NCI-H1436 (cell line): Measurements from ENCODE around the gene UTS2R.
"Not testable (repeated sequence)": the region's sequence is repeated elsewhere in the genome, so short reads cannot be mapped to it uniquely, and the experiment has no call there.

Source experiments
- DNase-seq: peaks from one replicate; lab custom pipeline; 2025; lab: John Stamatoyannopoulos, UW

The UTS2R gene

GRCh38 chr17:82375359-82376041, 3.9 kb downstream of the UTS2R start:
- DNase-seq = no peak

GRCh38 chr17:82376042-82376730, 4.6 kb downstream of the UTS2R start:
- DNase-seq = no peak

DNA sequence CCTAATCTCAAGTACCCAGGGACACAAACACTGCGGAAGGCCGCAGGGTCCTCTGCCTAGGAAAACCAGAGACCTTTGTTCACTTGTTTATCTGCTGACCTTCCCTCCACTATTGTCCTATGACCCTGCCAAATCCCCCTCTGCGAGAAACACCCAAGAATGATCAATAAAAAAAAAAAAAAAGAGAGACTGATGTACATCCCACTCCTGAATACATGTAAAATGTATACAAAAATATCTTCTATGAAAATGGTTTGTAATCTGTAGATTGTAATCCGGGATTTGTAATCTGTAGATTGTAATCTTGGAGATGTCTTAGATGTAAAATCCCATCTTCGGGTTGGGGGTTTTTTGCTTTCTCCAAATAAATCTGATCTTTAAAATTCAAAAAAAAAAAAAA, 5.7 kb downstream of the UTS2R start:
- DNase-seq = not testable (repeated sequence)

GRCh38 chr17:82377924-82378740, 6.6 kb downstream of the UTS2R start:
- no peak for DNase-seq

DNA sequence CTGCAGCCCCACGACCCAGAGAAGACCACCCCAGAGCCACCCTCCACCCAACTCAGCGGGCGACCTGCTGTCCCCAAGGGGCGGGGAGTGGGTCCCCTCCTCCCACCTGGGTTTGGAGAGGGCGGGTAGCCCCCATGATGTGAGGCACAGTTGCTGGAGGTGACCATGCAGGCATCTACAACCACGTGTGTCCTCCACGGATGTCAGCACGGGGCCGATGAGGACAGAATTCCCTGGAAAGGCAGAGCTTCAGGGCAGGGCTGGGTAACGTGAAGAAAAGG, 7.1 kb downstream of the UTS2R start:
- no peak for DNase-seq

- DNase-seq = no peak
Measured at GRCh38 chr17:82380860-82381702, 9.5 kb downstream of the UTS2R start.

DNA sequence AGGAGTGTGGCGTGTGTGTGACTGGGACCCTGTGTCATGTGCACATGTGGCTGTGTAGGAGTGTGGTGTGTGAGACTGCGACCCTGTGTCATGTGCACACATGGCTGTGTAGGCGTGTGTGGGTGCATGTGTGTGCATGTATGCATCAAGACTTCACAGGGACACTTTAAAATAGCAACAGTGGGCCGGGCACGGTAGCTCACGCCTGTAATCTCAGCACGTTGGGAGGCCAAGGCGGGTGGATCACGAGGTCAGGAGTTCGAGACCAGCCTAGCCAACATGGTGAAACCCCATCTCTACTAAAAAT, 10.1 kb downstream of the UTS2R start:
- DNase-seq = not testable (repeated sequence)

GRCh38 chr17:82382220-82382932, 10.8 kb downstream of the UTS2R start:
- not testable (repeated sequence) for DNase-seq

DNA sequence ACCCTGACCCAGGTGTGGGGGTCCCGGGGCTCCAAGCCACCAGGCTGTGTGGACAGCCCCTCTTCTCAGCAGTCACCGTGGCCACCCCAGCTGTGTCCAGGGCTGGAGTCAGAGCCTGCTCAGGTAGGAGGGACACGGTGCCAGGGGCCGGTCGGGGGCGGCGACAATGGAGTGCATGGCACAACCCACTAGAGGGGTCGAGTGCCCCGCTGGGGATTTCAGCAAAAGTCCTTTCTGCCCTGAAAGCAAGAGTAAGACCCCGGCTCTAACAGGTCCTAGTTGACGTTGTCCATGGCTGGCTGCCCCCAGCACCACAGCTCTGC, 11.3 kb downstream of the UTS2R start:
- DNase-seq = no peak

DNA sequence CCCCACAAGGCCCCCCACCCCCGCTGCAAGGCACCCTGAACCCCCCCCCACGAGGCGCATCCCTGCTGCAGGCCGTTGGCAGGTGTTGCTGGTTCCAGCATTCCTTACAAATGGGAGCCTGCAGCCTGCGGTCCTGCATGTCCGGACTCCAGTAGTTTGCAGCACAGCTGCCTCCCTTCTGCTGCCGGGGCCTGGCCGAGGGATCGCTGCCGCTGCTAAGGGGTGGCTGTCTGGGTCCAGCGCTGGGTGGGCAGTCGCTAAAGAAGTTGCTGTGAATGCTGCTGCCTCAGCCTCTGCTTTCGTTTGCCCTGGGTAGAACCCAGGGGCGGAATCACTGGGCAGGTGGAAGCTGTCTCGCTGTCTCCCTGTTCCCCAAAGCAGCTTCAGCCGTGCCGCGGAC, 11.8 kb downstream of the UTS2R start:
- no peak for DNase-seq

DNA sequence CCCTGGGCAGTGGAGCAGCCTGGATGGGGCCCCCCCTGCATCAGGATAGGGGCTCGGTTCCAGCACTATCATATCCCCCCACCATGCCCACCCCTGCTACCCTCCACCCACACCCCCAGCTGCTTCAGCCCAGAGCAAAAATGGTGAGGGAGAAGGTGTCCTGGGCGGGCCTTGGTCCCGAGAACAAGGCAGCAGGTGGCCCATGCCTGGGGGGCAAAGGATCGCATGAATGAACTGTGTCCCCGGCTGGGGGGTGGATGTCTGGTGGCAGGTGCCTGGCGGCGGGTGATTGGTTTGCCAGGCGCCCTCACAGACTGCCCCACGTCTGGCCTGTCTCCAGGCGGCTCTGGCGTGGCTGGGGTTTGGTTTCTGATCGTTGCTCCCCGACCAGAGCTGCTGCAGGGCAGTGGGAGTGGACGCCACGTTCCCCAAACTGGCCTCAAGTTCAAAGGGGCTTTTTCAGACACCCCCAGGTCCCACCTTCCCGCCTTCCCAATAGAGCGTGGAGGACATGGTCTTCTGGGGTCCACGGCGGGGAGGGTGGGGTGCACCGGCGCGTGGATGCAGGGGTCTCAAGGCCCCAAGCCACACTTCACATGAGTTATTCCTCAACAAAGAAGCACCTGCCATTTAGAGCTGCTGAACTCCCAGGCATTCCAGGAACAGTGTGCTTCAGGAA, 12.6 kb downstream of the UTS2R start:
- DNase-seq = no peak

- DNase-seq = peak; percentile 57
Measured at GRCh38 chr17:82384730-82385481, 13.3 kb downstream of the UTS2R start.

DNA sequence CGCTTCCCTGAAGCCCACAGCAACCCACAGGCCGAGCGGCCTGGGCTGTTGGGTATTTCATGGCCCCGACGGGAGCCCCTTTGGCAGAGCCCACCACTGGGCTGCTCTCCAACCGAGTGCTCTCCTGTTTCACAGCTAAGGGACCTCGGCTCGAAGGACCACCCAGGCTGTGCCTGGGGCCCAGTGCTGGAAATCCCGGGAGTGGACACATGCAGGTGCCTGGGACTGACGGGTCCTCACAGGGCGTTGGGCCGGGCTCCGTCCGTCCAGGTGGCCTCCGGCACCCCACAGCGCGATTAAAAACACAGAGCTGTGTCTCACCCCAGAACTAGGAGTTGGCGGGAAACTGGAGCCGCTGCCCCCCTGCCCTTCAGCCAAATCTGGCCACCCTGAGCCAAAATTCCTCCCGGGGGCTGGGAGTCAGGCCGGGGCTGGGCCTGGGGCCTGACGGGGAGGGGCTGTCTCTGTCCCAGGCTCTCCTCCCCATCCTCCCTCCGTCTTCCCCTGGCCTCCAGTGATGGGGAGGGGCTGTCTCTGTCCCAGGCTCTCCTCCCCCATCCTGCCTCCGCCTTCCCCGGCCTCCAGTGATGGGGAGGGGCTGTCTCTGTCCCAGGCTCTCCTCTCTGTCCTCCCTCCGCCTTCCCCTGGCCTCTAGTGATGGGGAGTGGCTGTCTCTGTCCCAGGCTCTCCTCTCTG, 14.1 kb downstream of the UTS2R start:
- DNase-seq = no peak

DNA sequence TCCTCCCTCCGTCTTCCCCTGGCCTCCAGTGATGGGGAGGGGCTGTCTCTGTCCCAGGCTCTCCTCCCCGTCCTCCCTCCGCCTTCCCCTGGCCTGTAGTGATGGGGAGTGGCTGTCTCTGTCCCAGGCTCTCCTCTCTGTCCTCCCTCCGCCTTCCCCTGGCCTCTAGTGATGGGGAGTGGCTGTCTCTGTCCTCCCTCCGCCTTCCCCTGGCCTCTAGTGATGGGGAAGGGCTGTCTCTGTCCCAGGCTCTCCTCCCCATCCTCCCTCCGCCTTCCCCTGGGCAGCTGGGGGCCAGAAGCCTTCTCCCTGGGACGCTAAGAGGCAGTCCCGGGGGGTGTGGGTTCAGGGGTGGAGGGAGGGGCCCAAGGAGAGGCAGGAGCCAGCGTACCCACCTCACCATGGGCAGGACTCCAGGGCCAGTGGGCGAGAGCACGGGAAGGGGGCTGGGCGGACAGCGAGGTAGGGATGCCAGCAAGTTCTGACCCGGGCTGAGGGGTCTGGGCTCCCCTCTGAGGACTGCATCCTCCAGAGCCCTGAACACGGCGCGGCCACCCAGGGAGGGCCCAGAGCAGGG, 14.8 kb downstream of the UTS2R start:
- no peak for DNase-seq

DNA sequence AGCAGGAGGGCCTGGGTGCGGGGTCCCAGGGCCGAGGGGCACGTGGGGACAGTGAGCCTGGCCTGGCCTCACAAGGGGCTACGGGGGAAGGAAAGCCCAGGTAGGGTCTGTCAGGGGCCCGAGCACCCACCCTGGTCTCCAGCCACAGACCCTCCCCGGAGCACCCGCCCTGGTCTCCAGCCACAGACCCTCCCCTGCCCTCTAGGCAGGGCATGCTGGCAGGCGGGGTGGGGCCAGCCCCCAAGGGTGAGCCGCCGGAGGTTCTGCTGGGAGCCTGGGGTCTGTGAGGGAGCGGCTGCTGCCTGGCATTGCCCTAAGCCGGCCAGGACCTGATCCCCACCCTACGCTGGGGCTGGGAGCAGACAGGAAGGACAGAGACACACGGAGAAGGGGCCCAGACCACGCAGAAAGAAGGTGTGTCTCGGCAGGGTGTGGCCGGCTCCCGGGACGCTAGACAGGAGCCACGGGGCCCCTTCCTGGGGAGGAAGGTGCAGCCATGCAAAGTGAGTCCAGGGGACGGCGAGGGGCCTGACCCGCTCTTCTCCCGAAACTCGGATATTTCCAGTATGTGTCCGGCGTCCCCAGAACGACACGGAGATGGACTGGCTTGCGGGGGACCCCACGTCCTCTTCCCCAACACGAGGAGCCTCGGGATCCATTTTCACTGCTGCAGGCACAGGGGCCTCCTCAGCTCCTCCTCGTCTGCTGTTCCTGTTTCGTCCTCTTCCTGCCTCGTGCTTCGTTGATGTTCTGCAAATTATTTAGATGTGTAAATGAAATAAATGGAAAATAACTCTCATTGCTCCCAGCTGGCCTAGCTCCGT, 15.5 kb downstream of the UTS2R start:
- DNase-seq = no peak

GRCh38 chr17:82387705-82388106, 16.1 kb downstream of the UTS2R start:
- no peak for DNase-seq

DNA sequence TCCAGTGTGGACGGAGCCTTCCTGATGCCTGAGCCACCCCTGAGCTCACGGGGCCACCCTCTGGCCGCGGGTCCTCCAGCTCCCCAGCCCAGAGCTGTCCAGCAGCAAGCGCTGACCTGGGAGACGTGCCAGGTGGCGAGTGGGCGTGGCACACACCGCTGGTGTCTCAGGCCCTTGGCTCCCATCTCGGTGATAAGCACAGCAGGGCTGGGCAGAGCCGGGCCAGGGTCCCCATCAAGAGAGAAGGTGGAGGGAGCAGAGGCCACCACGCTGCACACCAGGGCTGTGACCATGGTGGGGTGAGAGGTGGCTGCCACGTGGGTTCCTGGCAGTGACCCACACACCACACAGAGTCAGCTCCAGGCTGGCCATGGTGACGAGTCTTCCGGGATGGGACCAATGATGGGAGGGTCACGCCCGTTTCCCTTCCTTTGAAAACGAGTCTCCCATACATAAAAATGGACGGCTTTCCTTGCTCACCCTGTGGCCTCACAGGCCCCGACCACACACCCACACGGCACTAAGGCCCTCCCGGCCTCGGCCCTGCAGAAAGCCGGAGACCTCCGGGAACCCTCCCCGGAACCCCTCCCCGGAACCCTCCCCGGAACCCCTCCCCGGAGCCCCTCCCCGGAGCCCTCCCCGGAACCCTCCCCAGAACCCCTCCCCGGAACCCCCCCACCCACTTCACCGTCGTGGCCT, 16.8 kb downstream of the UTS2R start:
- no peak for DNase-seq

DNA sequence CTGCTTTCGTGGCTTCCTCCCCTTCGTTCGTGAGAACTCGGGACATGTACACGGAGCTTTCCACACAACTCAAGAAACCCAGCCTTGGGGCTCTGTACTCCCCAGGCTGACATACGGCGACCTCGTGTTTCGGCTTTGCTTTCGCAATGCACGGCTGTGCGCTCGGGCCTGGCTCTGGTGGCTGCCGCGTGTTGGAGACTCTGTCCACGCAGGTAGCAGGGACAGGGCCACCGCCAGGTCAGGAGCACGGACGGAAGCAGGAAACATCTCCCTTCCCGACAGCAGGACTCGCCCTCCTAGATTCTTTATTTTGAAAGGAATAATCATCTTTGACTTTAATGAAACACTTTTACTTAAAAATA, 17.3 kb downstream of the UTS2R start:
- no peak for DNase-seq
